ENCODE data around the gene F13B.
"Not testable (repeated sequence)": the region's sequence is repeated elsewhere in the genome, so short reads cannot be mapped to it uniquely, and the experiment has no call there.

F13B gene, protein sequence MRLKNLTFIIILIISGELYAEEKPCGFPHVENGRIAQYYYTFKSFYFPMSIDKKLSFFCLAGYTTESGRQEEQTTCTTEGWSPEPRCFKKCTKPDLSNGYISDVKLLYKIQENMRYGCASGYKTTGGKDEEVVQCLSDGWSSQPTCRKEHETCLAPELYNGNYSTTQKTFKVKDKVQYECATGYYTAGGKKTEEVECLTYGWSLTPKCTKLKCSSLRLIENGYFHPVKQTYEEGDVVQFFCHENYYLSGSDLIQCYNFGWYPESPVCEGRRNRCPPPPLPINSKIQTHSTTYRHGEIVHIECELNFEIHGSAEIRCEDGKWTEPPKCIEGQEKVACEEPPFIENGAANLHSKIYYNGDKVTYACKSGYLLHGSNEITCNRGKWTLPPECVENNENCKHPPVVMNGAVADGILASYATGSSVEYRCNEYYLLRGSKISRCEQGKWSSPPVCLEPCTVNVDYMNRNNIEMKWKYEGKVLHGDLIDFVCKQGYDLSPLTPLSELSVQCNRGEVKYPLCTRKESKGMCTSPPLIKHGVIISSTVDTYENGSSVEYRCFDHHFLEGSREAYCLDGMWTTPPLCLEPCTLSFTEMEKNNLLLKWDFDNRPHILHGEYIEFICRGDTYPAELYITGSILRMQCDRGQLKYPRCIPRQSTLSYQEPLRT

DNA sequence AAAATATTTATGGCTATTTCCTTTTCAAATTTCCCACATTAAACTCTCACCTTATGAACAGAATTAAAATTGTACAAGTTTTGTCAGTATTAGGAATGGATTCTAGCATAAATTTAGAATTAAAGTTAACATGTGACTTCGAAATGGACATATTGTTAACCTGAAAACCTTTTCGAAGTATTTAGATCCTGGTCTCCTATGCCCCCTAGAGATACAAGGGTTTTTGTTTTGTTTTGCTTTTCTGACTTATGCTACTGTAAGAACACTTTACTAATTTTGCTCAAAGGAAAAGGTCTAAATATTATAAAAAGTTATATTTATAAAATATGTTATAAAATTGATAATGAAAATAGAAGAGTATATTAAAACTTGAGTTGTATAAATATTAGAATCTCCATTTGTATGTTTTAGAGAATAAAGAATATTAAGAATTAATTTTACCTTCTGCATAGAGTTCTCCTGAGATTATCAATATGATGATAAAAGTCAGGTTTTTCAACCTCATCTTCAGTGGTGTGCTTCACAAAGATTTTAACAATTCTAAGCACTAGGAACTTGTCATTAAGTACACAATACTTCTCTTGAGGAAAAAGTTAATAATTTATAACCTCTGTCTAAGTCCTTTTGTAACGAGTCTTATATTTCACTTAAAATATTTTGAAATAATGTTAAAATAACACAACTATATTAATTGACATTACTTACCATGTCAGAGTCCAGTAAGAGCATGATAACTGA is at the start of gene F13B:
Gene F13B (minus strand): TSS at position 542 of the 738 bp plus-strand sequence. CDS start 37 bp downstream, at position 505.
- peak; percentile 10 for FAIRE-seq

DNA sequence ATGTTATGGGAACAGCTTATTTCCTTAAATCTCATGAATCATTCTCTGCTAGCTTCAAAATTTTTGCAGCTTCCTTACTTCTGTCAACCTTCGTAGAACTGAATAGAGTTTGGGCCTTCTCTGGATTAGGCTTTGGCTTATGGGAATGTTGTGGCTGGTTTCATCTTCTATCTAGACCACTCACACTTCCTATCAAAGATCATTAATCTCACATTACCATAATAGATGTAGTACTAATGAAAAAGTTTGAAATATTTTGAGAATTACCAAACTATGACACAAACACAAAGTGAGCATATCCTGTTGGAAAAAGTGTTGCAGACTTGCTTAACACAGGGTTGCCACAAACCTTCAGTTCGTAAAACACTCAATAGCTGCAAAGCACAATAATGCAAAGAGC is 49.1 kb upstream of the F13B start:
- FAIRE-seq = no peak

DNA sequence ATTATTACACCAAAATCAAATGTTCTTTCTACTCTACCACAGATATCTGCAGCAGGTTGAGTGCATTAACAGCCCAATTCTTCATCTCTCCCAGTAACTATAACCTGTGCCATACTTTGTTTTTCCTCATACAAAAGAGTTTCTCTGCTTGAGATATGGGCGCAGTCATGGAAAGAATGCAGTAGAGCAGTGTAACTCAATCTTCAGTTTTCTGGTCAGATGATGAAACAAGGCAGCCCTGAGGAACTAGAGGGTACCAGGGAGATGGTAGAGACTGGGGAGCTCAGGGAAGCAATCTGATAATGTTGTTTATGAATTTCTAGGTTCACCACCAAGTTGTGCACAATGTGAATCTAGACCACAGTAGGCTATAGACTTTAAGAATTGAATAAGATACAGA is 39.8 kb upstream of the F13B start:
- FAIRE-seq = no peak

DNA sequence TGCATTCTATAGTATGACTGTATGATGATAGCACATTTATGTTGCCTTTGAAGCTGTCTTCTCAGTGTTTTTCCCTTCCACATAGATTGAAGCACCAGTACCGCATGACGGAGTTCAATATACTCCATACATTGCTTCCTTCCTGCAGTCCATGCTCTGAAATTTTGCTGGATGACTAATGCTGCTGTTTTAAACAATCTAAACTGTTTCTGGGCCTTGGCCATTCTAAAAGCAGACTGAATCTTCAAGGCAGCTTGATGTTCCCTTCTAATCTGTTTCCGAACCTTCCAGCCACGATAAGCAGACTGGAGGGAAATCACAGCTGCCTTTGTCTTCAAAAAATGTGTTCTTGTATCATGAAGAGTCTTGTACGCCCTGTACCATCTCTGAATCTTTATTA is 36.2 kb upstream of the F13B start:
- no peak for FAIRE-seq

DNA sequence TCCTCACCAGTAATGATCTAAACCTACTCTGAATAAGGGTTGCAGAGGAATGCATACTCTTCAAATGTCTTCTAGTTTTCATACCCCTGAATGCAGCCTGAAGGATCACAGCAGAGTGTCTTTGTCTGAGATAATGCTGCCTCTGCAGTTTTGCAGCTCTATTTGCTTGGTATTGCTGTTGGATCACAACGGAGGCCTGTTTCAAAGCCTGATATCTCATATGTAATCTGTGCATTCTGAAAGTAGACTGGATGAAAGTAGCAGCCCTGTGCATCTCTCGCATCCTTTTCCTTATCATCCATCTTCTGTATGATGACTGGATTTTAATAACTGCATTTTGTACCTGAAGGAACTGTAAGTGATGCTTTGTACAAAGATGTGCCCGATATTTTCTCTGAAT is 34.9 kb upstream of the F13B start:
- FAIRE-seq = no peak

DNA sequence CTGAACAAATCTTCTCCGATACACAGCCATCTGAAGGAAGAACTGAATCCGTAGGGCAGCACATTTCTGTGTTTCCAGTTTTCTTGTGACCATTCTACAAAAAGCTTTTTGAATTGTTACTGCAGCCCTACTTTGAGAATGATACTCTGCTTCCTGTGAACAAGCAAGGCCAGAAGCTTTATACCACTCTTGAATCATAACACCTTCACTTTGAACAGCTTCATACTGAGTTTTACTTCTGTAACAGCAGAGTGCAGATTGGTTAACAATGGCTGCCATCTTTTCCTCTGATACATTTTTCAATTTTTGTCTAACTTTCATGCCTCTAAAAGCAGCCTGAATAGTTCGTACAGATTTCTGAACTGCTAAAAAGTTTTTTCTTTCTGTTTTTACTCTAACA is 33.6 kb upstream of the F13B start:
- no peak for FAIRE-seq

DNA sequence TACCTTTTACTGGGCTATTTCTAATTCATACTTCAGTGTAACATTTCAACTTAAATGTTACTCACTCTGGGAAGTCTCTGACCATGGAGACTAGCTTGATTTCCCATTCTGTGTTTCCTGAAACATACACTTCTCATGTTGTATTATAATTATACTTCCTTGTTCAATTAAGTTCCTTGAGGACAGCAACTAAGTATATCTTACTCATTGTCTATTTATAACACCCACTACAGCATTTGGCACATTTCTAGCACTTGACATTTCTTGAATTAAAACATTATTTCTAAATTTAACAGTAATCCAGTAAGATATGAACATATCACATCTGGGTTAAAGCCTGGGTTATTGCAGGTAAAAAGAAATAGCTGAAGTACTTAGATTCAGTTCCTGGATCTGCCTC is 32.4 kb upstream of the F13B start:
- no peak for FAIRE-seq

DNA sequence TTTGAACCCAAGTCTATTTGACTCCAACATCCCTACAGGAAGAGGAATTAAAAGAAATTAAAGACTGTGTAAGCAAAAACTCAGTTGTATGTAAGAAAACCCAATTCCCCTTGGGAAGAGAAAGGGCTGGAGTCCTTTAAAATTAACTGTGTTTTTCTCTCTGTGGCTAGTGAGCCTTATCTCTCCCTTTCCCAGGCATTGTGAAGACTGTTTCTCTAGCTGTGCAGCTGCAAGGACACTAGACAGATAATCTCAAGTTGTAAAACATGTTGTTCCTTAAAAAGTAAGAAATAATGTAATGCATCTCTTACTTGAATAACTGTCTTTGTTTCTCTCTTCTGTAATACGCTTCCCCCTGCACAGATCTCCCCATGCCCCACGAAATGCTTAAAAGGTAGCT is 29.9 kb upstream of the F13B start:
- FAIRE-seq = not testable (repeated sequence)

DNA sequence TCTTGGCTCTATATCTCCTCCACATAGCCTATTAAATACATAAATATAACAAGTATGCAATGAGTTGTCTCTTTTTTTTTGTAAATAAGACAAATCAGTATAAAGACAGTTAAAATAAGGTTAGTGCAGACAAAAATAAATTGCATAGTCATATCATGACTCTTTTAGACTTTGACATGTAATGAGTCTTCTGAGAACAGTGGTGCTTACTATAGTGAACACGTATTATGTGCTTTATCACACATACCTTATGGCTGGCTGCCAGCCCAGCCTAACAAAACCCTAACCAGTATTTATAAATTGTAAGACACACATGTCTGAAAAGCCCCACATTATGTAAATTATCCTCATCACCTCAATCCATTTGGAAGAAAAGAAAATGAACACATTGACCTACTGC is 29.1 kb upstream of the F13B start:
- no peak for FAIRE-seq

DNA sequence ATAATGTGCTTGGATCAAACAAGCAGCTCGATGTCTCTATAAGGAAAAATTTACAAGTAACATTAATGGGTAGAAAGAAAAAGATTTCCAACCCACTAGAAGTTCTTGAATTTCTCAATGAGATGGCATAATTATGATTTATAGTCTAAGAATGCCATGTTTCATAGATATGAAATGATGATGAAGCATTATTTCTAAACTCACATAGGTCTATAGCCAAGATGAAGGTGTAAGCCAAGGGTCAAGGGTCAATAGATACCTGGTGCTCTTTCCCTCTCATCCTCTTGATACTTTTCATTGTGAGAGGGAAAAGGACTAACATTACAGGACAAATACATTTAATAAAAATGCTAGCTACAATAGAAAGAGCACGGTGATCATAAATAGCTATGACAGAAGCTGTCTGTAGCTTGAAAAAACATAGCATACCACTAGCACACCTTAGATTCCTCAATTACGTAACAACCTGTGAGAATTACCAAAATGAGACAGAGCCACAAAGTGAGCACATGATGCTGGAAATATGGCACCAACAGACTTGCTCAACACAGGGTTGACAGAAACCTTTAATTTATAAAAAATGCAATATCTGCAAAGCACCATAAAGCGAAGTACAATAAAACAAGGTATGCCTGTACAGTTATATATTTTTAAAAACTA is 26.3 kb upstream of the F13B start:
- no peak for FAIRE-seq

DNA sequence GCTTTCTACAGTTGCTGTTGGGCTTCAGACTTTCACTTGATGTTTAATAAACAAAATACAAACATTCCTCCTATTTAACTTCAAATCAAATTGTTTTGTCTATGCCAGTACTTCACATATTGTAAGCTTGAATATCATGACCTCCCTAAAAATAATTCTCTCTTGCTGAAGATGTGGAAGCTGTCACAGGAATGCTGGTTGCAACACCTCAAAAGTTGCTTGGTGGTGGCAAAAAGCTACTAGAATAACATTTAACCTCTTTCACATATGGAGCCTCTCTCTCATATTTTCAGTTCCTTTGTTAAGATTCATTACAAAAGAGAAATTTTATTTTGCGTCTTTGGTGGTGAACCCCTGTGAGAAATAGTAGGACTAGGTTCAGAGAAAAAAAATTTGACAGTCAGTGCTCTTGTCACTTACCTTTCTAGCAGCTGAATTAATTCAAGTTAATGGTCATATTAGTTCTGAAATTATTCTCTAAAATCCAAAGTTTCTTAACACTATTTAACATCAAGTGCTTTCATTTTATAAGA is 25.5 kb upstream of the F13B start:
- FAIRE-seq = no peak

DNA sequence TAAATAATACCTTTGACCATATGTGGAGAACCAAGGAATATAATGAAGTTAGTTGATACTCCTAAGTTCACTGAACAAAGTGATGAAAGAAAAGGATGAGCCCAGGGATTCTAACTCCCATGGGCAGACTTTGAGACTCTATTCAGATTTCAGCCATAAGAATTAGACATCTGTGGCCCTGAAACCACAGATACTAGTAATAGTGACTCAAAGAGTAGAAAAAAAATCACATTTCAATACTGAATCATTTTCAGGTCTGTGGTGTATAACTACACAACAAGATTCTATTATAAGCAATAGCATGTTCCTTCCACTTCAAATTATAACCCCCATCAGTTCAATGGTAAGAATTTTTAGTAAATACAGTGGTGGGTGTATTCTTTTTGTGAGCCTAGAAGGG is 16.4 kb upstream of the F13B start:
- FAIRE-seq = no peak

DNA sequence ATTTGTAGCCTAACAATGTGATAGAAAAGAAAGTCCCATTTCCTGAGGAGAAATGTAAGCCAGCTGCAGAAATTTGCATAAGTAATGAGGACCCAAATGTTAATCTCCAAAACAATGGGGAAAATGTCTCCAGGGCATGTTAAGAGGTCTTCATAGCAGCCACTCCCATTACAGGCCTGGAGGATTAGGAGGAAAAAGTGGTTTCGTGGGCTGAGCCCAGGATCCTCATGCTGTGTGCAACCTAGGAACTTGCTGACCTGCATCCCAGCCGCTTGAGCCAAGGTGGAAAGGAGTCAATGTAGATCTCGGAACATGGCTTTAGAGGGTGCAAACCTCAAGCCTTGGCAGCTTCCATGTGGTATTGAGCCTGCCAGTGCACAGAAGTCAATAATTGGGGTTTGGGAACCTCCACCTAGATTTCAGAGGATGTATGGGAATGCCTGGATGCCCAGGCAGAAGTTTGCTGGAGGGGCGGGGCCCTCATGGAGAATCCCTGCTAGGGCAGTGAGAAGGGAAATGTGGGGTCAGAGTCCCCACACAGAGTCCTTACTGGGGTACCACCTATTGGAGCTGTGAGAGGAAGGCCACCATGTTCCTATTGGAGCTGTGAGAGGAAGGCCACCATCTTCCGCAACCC is 14.2 kb upstream of the F13B start:
- FAIRE-seq = no peak

DNA sequence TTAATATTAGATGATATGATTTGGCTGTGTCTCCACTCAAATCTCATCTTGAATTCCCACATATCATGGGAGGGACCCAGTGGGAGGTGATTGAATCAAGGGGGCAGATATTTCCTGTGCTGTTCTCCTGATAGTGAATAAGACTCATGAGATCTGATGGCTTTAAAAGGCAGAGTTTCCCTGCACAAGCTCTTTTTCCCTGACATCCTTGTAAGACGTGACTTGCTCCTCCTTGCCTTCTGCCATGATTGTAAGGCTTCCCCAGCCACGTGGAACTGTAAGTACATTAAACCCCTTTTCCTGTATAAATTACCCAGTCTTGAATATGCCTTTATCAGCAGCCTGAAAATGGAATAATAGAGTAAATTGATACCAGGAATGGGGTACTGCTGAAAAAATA is 13.3 kb upstream of the F13B start:
- FAIRE-seq = no peak

DNA sequence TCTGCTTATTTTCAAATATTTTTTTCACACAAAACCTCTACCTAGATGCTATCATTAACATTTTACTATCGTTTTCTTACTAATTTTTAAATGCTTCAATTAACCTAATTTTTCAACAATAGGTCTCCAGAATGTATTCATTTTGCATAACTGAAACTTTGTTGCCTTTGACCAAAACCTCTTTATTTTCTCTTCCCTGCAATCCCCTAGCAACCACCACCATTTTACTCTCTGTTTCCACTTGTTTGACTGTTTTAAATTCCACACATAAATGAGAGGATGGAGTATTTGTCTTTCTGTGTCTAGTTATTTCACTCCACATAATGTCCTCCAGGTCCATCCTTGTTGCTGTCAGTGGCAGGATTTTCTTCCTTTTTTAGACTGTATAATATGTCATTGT is 9.5 kb upstream of the F13B start:
- no peak for FAIRE-seq

DNA sequence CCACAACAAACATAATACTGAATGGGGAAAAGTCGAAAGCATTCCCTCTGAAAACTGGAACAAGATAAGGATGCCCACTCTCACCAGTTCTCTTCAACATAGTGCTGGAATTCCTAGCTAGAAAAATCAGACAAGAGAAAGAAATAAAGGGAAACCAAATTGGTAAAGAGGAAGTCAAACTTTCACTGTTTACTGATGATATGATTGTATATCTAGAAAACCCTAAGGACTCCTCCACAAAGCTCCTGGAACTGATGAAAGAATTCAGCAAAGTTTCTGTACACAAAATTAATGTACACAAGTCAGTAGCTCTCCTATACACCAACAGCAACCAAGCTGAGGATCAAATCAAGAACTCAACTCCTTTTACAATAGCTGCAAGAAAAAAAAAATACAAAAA is 6.9 kb upstream of the F13B start:
- no peak for FAIRE-seq

DNA sequence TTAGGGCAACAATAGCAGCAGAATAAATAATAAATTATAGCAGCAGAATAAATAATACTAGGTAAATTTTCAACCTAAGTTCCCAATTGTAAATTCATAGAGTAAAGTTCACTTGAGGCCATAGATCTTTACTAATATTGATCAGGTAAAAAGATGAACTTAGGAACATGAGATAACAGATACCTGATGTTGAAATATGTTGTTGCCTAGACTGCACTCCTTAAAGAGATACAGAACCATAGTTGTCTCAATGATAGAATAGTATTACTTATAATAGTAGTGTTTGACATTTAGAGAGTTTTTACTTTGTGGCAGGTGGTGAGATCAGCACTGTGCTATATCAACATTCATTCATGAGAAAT is 378 bp upstream of the F13B start:
- no peak for FAIRE-seq

DNA sequence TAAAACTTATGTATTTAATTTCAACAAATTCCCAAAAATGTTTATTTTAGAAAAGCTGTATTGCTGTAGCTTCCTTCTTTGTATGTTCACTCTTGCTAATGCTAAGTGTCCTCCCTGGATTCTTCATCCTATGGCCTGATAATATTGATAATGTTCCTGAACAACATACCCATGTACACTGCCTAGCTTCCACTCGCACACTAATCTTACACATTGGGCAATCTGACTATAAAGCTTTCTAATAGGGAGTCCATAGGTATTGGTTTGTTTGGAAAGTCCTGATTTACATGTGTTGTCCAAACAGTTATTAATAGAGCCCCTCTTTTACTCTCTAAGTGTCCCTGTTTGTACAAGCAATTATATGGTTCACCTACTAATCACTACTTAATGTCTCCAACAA is 783 bp downstream of the F13B start:
- no peak for FAIRE-seq

DNA sequence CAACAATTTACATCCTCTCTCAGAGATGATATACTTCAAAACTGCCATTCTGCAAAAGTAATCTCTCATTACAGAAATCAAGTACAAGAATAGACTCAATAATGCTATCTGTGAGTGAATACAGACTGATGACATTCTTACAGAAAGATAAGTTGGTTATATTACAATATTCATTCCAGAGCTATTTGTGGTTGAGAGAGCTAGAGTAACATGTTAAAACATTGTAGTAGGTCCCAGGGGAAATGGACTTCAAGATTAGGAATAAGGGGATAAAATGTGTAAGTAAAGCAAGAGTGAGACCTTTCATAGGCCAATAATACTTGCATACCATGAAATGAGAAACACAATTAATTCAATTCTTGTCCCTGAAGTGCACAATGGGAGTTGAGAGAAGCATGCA is 1.5 kb downstream of the F13B start:
- no peak for FAIRE-seq

DNA sequence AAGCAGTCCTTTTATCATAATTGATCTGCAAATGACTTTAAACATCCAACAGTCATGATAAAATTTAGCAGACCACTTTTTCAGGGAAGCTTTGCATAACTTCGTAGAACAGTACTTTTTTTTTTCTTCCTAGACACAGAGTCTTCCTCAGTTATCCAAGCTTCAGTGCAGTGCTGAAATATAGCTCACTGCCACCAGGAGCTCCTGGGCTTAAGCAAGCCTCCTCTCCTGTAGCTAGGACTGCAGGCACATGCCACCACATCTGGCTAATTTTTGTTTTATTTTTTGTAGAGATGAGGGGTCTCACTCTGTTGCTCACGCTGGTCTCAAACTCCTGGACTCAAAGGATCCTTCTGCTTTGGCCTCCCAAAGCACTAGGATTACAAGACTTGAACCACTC is 3.8 kb downstream of the F13B start:
- no peak for FAIRE-seq

DNA sequence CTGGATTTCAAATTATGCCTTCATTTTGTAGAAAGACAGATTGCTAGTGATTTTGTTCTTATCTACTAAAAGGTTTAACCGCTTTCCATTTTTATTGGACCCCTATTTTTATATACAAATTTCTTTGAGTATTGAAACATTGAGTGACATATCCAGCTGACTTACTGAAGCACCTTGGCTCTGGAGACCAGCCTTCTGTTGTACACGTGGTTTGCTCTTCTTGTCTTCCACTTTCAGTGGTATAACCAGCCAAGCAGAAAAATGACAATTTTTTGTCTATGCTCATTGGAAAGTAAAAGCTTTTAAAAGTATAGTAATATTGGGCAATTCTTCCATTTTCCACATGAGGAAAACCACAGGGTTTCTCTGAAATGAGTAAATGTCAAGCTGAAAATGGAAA is 4.4 kb downstream of the F13B start:
- no peak for FAIRE-seq

DNA sequence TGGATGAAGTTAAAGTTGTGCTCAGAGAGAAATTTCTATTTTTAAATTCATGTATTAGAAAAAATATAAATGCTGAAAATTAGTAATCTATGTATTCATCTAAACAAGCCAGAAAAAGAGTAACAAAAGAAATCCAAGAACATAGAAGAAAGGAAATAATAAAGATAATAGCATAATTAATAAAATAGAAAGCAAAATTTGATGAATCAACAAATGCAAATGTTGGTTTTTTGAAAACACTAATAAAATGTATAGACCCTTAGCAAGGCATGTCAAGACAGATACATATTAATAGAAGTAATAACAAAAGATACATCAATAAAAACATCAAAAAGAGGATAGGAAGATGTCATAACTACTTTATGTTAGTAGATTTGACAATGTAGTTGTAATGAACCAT is 18.0 kb downstream of the F13B start:
- no peak for FAIRE-seq
